HEK293 (cell line): ENCODE measurements around the gene ESR1.

Experiments
- CTCF ChIA-PET: fragments of 350-600 bp; formaldehyde crosslinking; extraction: SDS; loops from one replicate; lab custom pipeline; 2021; ENCODE audit warnings: antibody characterized with exemption; lab: Yijun Ruan, JAX
- POLR2A ChIA-PET: fragments of 300-600 bp; formaldehyde crosslinking; extraction: SDS; loops from one replicate; lab custom pipeline; 2020; ENCODE audit warnings: antibody characterized with exemption, inconsistent platforms; lab: Yijun Ruan, JAX
- H3K27ac ChIP-seq: fragments of 200-500 bp; sonication (Bioruptor generic); 2 replicates; pipeline ENCODE4 v1.5.1; 2014; ENCODE audit warnings: low read depth, low read length, control low read depth, inconsistent platforms; ENCODE audit errors: extremely low read depth
- H3K36me3 ChIP-seq, 2 experiments: fragments of 200-500 bp in 1 of 2; sonication (Bioruptor generic) in 1 of 2; 1 replicate in 1 of 2; 2 replicates in 1 of 2; pipeline ENCODE4 v1.5.1; 2014 to 2017; ENCODE audit warnings: inconsistent platforms in 2 of 2, low read length in 2 of 2; ENCODE audit not compliant: control insufficient read depth in 2 of 2, insufficient read depth in 1 of 2
- H3K4me1 ChIP-seq: fragments of 200-500 bp; sonication (Bioruptor generic); 2 replicates; pipeline ENCODE4 v1.5.1; 2014; ENCODE audit warnings: mild to moderate bottlenecking, low read length, inconsistent platforms; ENCODE audit not compliant: control insufficient read depth, insufficient read depth
- H3K4me3 ChIP-seq: 2 replicates; pipeline ENCODE4 v1.5.1; 2011; ENCODE audit warnings: low read depth, mild to moderate bottlenecking, control low read depth, low read length, moderate library complexity
- H3K9me3 ChIP-seq: fragments of 200-500 bp; sonication (Bioruptor generic); 2 replicates; pipeline ENCODE4 v1.5.1; 2014; ENCODE audit warnings: low read depth, low read length, inconsistent platforms; ENCODE audit not compliant: control insufficient read depth, insufficient read depth
- EGR2 ChIP-seq: fragments of 450-650 bp; formaldehyde crosslinking; IDR thresholded peaks from 2 replicates; pipeline ENCODE4 v1.5.1; 2016; ENCODE audit warnings: low read depth, missing biosample characterization, missing genetic modification characterization
- GLI4 ChIP-seq: fragments of 450-650 bp; formaldehyde crosslinking; IDR thresholded peaks from 2 replicates; pipeline ENCODE4 v1.5.1; 2016; ENCODE audit warnings: missing biosample characterization, missing genetic modification characterization
- GLIS1 ChIP-seq: fragments of 450-650 bp; formaldehyde crosslinking; IDR thresholded peaks from 2 replicates; pipeline ENCODE4 v1.5.1; 2016; ENCODE audit warnings: missing biosample characterization, missing genetic modification characterization
- GLIS2 ChIP-seq: fragments of 450-650 bp; formaldehyde crosslinking; IDR thresholded peaks from 2 replicates; pipeline ENCODE4 v1.5.1; 2016; ENCODE audit warnings: missing biosample characterization, missing genetic modification characterization
- HOXC10 ChIP-seq: sonication (generic); formaldehyde crosslinking; IDR thresholded peaks from 2 replicates; pipeline ENCODE4 v1.8.1; 2023; ENCODE audit warnings: mild to moderate bottlenecking, missing genetic modification reagents
- OVOL3 ChIP-seq: fragments of 450-650 bp; formaldehyde crosslinking; IDR thresholded peaks from 2 replicates; pipeline ENCODE4 v1.5.1; 2016; ENCODE audit warnings: missing biosample characterization, missing genetic modification characterization
- SCRT2 ChIP-seq: fragments of 450-650 bp; formaldehyde crosslinking; IDR thresholded peaks from 2 replicates; pipeline ENCODE4 v1.5.1; 2016; ENCODE audit warnings: missing biosample characterization, missing genetic modification characterization
- SP2 ChIP-seq: fragments of 450-650 bp; formaldehyde crosslinking; IDR thresholded peaks from 2 replicates; pipeline ENCODE4 v1.5.1; 2016; ENCODE audit warnings: missing biosample characterization, missing genetic modification characterization
- ZBTB10 ChIP-seq: fragments of 450-650 bp; formaldehyde crosslinking; IDR thresholded peaks from 2 replicates; pipeline ENCODE4 v1.5.1; 2016; ENCODE audit warnings: missing biosample characterization, missing genetic modification characterization
- ZBTB48 ChIP-seq: fragments of 450-650 bp; formaldehyde crosslinking; IDR thresholded peaks from 2 replicates; pipeline ENCODE4 v1.5.1; 2016; ENCODE audit warnings: missing biosample characterization, missing genetic modification characterization
- ZFP69B ChIP-seq: fragments of 450-650 bp; formaldehyde crosslinking; IDR thresholded peaks from 2 replicates; pipeline ENCODE4 v1.5.1; 2016; ENCODE audit warnings: missing biosample characterization, missing genetic modification characterization
- ZNF155 ChIP-seq: fragments of 450-650 bp; formaldehyde crosslinking; IDR thresholded peaks from 2 replicates; pipeline ENCODE4 v1.5.1; 2016; ENCODE audit warnings: missing biosample characterization, missing genetic modification characterization
- ZNF169 ChIP-seq: fragments of 450-650 bp; formaldehyde crosslinking; IDR thresholded peaks from 2 replicates; pipeline ENCODE4 v1.5.1; 2016; ENCODE audit warnings: missing biosample characterization, missing genetic modification characterization
- ZNF174 ChIP-seq: fragments of 450-650 bp; formaldehyde crosslinking; IDR thresholded peaks from 2 replicates; pipeline ENCODE4 v1.5.0; 2017; ENCODE audit warnings: missing biosample characterization, mild to moderate bottlenecking, missing genetic modification characterization
- ZNF202 ChIP-seq: fragments of 450-650 bp; formaldehyde crosslinking; IDR thresholded peaks from 2 replicates; pipeline ENCODE4 v1.5.1; 2016; ENCODE audit warnings: missing biosample characterization, missing genetic modification characterization, borderline replicate concordance
- ZNF24 ChIP-seq: fragments of 450-650 bp; formaldehyde crosslinking; IDR thresholded peaks from 2 replicates; pipeline ENCODE4 v1.5.1; 2016; ENCODE audit warnings: missing biosample characterization, missing genetic modification characterization
- ZNF302 ChIP-seq: fragments of 450-650 bp; formaldehyde crosslinking; IDR thresholded peaks from 2 replicates; pipeline ENCODE4 v1.5.1; 2016; ENCODE audit warnings: missing biosample characterization, missing genetic modification characterization, low read depth
- ZNF404 ChIP-seq: fragments of 450-650 bp; formaldehyde crosslinking; IDR thresholded peaks from 2 replicates; pipeline ENCODE4 v1.5.1; 2017; ENCODE audit warnings: missing biosample characterization, missing genetic modification characterization
- ZNF423 ChIP-seq: fragments of 450-650 bp; formaldehyde crosslinking; IDR thresholded peaks from 2 replicates; pipeline ENCODE4 v1.5.1; 2016; ENCODE audit warnings: missing biosample characterization, missing genetic modification characterization
- ZNF473 ChIP-seq: fragments of 450-650 bp; formaldehyde crosslinking; IDR thresholded peaks from 2 replicates; pipeline ENCODE4 v1.5.1; 2017; ENCODE audit warnings: missing biosample characterization, missing genetic modification characterization
- ZNF549 ChIP-seq: fragments of 450-650 bp; IDR thresholded peaks from 2 replicates; pipeline ENCODE4 v1.5.1; 2018; ENCODE audit warnings: missing biosample characterization, missing genetic modification characterization, mild to moderate bottlenecking, inconsistent platforms, moderate library complexity
- ZNF776 ChIP-seq: fragments of 450-650 bp; formaldehyde crosslinking; IDR thresholded peaks from 2 replicates; pipeline ENCODE4 v1.5.0; 2017; ENCODE audit warnings: missing biosample characterization, missing genetic modification characterization, borderline replicate concordance
- ZNF777 ChIP-seq: fragments of 450-650 bp; formaldehyde crosslinking; IDR thresholded peaks from 2 replicates; pipeline ENCODE4 v1.5.1; 2017; ENCODE audit warnings: missing biosample characterization, missing genetic modification characterization, borderline replicate concordance
- ZSCAN5A ChIP-seq: fragments of 450-650 bp; formaldehyde crosslinking; IDR thresholded peaks from 2 replicates; pipeline ENCODE4 v1.5.1; 2016; ENCODE audit warnings: missing biosample characterization, missing genetic modification characterization
- ZXDB ChIP-seq: fragments of 450-650 bp; formaldehyde crosslinking; IDR thresholded peaks from 2 replicates; pipeline ENCODE4 v1.5.1; 2016; ENCODE audit warnings: missing biosample characterization, missing genetic modification characterization
- TF ChIP-seq, protein P1 (sequence below): fragments of 450-650 bp; formaldehyde crosslinking; IDR thresholded peaks from 2 replicates; pipeline ENCODE4 v1.5.1; 2016; ENCODE audit warnings: missing biosample characterization, missing genetic modification characterization, low read depth
- TF ChIP-seq, protein P2 (sequence below): fragments of 450-650 bp; formaldehyde crosslinking; optimal IDR thresholded peaks from 2 replicates; pipeline ENCODE3; 2016; ENCODE audit warnings: missing biosample characterization, mild to moderate bottlenecking, missing genetic modification characterization
- TF ChIP-seq, protein P3 (sequence below): fragments of 450-650 bp; formaldehyde crosslinking; IDR thresholded peaks from 2 replicates; pipeline ENCODE4 v1.5.1; 2016; ENCODE audit warnings: missing biosample characterization, missing genetic modification characterization, borderline replicate concordance

Gene ESR1

GRCh38 chr6:151807513-151808370 is at the start of gene ESR1:
Gene ESR1, plus strand, starts transcription at chr6:151807682. Its CDS starts 231 bp downstream, at chr6:151807913.
- Histone ChIP-seq H3K4me3 (peak within 1 kb of the TSS; percentile 52), H3K9me3 (no peaks in the 10 kb centered on the region), H3K36me3 (no peaks in the 10 kb centered on the region), H3K27ac (peak within 1 kb of the TSS; percentile 47; the same call in 1 of the 2 replicates), H3K4me1 (peaks cover 11% of the 10 kb centered on the region)
- CTCF ChIA-PET: interaction anchor here (0.5 to 1.7 kb wide), 7 partner anchors 18 to 530 kb away, joined by 3 to 6 read pairs (median 3); no protein-coding TSS in a partner anchor
- POLR2A ChIA-PET: no interaction called here
- no peak for TF ChIP-seq ZNF473 (tag by site-specific recombination)
- no peak for TF ChIP-seq SP2 (tag by site-specific recombination)
- no peak for TF ChIP-seq ZNF24 (tag by site-specific recombination)
- 0 out of 2 replicates have a peak, but pooled peaks have one; percentile 11 for TF ChIP-seq EGR2 (tag by site-specific recombination)
- peak; percentile 74 for TF ChIP-seq GLIS2
- TF ChIP-seq, protein P1, sequence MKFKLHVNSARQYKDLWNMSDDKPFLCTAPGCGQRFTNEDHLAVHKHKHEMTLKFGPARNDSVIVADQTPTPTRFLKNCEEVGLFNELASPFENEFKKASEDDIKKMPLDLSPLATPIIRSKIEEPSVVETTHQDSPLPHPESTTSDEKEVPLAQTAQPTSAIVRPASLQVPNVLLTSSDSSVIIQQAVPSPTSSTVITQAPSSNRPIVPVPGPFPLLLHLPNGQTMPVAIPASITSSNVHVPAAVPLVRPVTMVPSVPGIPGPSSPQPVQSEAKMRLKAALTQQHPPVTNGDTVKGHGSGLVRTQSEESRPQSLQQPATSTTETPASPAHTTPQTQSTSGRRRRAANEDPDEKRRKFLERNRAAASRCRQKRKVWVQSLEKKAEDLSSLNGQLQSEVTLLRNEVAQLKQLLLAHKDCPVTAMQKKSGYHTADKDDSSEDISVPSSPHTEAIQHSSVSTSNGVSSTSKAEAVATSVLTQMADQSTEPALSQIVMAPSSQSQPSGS (tag by site-specific recombination): no peak
- TF ChIP-seq ZXDB (tag by site-specific recombination): no peak
- TF ChIP-seq, protein P2, sequence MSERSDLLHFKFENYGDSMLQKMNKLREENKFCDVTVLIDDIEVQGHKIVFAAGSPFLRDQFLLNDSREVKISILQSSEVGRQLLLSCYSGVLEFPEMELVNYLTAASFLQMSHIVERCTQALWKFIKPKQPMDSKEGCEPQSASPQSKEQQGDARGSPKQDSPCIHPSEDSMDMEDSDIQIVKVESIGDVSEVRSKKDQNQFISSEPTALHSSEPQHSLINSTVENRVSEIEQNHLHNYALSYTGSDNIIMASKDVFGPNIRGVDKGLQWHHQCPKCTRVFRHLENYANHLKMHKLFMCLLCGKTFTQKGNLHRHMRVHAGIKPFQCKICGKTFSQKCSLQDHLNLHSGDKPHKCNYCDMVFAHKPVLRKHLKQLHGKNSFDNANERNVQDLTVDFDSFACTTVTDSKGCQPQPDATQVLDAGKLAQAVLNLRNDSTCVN (tag by site-specific recombination): peak; percentile 72
- no peak for TF ChIP-seq ZNF549
- TF ChIP-seq ZNF169 (tag by site-specific recombination): no peak
- peak; percentile 43; the same call in 1 of the 2 replicates for TF ChIP-seq GLIS1 (tag by site-specific recombination)
- no peak for TF ChIP-seq ZNF302 (tag by site-specific recombination)
- TF ChIP-seq ZSCAN5A (tag by site-specific recombination): no peak
- TF ChIP-seq ZFP69B (tag by site-specific recombination): no peak
- no peak for TF ChIP-seq OVOL3 (tag by site-specific recombination)
- no peak for TF ChIP-seq GLI4
- 0 out of 2 replicates have a peak, but pooled peaks have one; percentile 28 for TF ChIP-seq ZBTB10 (tag by site-specific recombination)
- TF ChIP-seq ZNF404: no peak
- no peak for TF ChIP-seq ZNF423 (tag by site-specific recombination)
- TF ChIP-seq ZNF776 (tag by site-specific recombination): no peak
- peak; percentile 96 for TF ChIP-seq SCRT2 (tag by site-specific recombination)
- peak; percentile 92 for TF ChIP-seq ZNF777
- no peak for TF ChIP-seq HOXC10
- 0 out of 2 replicates have a peak, but pooled peaks have one; percentile 16 for TF ChIP-seq ZBTB48
- no peak for TF ChIP-seq ZNF155 (tag by site-specific recombination)
- TF ChIP-seq, protein P3, sequence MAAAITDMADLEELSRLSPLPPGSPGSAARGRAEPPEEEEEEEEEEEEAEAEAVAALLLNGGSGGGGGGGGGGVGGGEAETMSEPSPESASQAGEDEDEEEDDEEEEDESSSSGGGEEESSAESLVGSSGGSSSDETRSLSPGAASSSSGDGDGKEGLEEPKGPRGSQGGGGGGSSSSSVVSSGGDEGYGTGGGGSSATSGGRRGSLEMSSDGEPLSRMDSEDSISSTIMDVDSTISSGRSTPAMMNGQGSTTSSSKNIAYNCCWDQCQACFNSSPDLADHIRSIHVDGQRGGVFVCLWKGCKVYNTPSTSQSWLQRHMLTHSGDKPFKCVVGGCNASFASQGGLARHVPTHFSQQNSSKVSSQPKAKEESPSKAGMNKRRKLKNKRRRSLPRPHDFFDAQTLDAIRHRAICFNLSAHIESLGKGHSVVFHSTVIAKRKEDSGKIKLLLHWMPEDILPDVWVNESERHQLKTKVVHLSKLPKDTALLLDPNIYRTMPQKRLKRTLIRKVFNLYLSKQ (tag by site-specific recombination): no peak
- TF ChIP-seq ZNF202 (tag by site-specific recombination): no peak
- no peak for TF ChIP-seq ZNF174 (tag by site-specific recombination)
